Keratinocyte (primary cell): ENCODE measurements around the gene ENG. TPM values are rescaled to one million over a fixed set of nuclear protein-coding genes. Genes with fewer than 3 reads are reported as not detected.

Source experiments
- DNase-seq: peaks from one replicate; pipeline ENCODE4 v3.0.0-alpha.2; 2011; ENCODE audit warnings: low read depth, missing footprints, low spot score
- FAIRE-seq: peaks from 2 replicates; lab custom pipeline; 2011; peaks lifted over from hg19 to GRCh38; lab: Jason Lieb, UNC
- H2AFZ ChIP-seq: 2 replicates; pipeline ENCODE4 v1.6.0; 2012; ENCODE audit warnings: low read length, control low read depth, inconsistent platforms; ENCODE audit not compliant: control insufficient read depth
- H3K27ac ChIP-seq: 2 replicates; pipeline ENCODE4 v1.5.1; 2011; ENCODE audit warnings: low read length; ENCODE audit not compliant: control insufficient read depth, insufficient read depth
- H3K27me3 ChIP-seq: 3 replicates; pipeline ENCODE4 v1.6.0; 2011; ENCODE audit warnings: low read length; ENCODE audit not compliant: control insufficient read depth, insufficient read depth; ENCODE audit errors: extremely low read depth
- H3K36me3 ChIP-seq, 2 experiments: 2 replicates in 1 of 2; 3 replicates in 1 of 2; pipeline ENCODE4 v1.5.1; 2011; ENCODE audit warnings: low read length in 2 of 2, mild to moderate bottlenecking in 1 of 2; ENCODE audit not compliant: control insufficient read depth in 2 of 2, insufficient read depth in 2 of 2; ENCODE audit errors: extremely low read depth in 1 of 2
- H3K4me1 ChIP-seq: 3 replicates; pipeline ENCODE4 v1.5.1; 2011; ENCODE audit warnings: low read length; ENCODE audit not compliant: control insufficient read depth, insufficient read depth; ENCODE audit errors: extremely low read depth
- H3K4me2 ChIP-seq: 3 replicates; pipeline ENCODE4 v1.6.0; 2011; ENCODE audit warnings: low read depth, low read length; ENCODE audit not compliant: control insufficient read depth, insufficient read depth; ENCODE audit errors: extremely low read depth
- H3K4me3 ChIP-seq, 3 experiments: fragments of 200-600 bp in 1 of 3; sonication (generic) in 1 of 3; 2 replicates in 2 of 3; 3 replicates in 1 of 3; pipeline ENCODE4 v1.5.1; 2011 to 2016; ENCODE audit warnings: low read length in 3 of 3, mild to moderate bottlenecking in 3 of 3, control low read depth in 2 of 3, inconsistent platforms in 1 of 3, low read depth in 1 of 3, mixed read lengths in 1 of 3, mixed run types in 1 of 3, moderate library complexity in 1 of 3; ENCODE audit not compliant: control insufficient read depth in 2 of 3, insufficient read depth in 2 of 3; ENCODE audit errors: extremely low read depth in 1 of 3
- H3K79me2 ChIP-seq: 2 replicates; pipeline ENCODE4 v1.6.0; 2012; ENCODE audit warnings: low read length; ENCODE audit not compliant: control insufficient read depth, insufficient read depth
- H3K9ac ChIP-seq: 3 replicates; pipeline ENCODE4 v1.6.0; 2011; ENCODE audit warnings: low read length; ENCODE audit not compliant: control insufficient read depth, insufficient read depth; ENCODE audit errors: extremely low read depth
- H3K9me1 ChIP-seq: 3 replicates; pipeline ENCODE4 v1.6.0; 2011; ENCODE audit warnings: low read length; ENCODE audit not compliant: control insufficient read depth, insufficient read depth; ENCODE audit errors: extremely low read depth
- H3K9me3 ChIP-seq: 2 replicates; pipeline ENCODE4 v1.5.1; 2012; ENCODE audit warnings: low read depth, low read length; ENCODE audit not compliant: control insufficient read depth
- H4K20me1 ChIP-seq: 3 replicates; pipeline ENCODE4 v1.6.0; 2011; ENCODE audit warnings: low read length; ENCODE audit not compliant: control insufficient read depth, insufficient read depth; ENCODE audit errors: extremely low read depth
- EZH2 ChIP-seq: IDR thresholded peaks from one replicate; pipeline ENCODE4 v1.6.1; 2012; ENCODE audit warnings: inconsistent platforms, mild to moderate bottlenecking, low read length, moderate library complexity
- dilution Hi-C: fragments of 300-500 bp; cut with MboI; formaldehyde crosslinking; loops from one replicate; pipeline ENCODE4 v1.7.0; 2020; ENCODE audit warnings: low sequenced_read_pairs; ENCODE audit not compliant: extremely low pct_ligation_motif_present
- polyA plus RNA-seq, 5 experiments: library from polyadenylated mRNA; depleted of rRNA in 3 of 5; stranded (reverse) in 3 of 5; stranded (forward) in 1 of 5; unstranded in 1 of 5; fragments of >200 nt; gene quantifications; 1 replicate in 1 of 5; 2 replicates in 3 of 5; 3 replicates in 1 of 5; pipeline versions ENCODE4 v1.2.1 to v1.2.3, GENCODE V29; 2011 to 2012; ENCODE audit warnings: missing spikeins in 2 of 5, low read depth in 1 of 5, low replicate concordance in 1 of 5
- TF ChIP-seq, protein P1 (sequence below), 3 experiments: IDR thresholded peaks in 1 of 3; conservative IDR thresholded peaks in 1 of 3; optimal IDR thresholded peaks in 1 of 3; 2 replicates in 2 of 3; 3 replicates in 1 of 3; pipeline versions ENCODE3 to v1.5.1; 2011; ENCODE audit warnings: low read length in 3 of 3, mild to moderate bottlenecking in 3 of 3, moderate library complexity in 2 of 3, control low read depth in 1 of 3, inconsistent platforms in 1 of 3; ENCODE audit not compliant: insufficient read depth in 2 of 3; ENCODE audit errors: extremely low read depth in 1 of 3

ENG gene
- polyA plus RNA-seq, 1 donor (not counting 4 experiments of a cell fraction or from before 2014, with no cell fraction given) = 0.22 TPM

DNA sequence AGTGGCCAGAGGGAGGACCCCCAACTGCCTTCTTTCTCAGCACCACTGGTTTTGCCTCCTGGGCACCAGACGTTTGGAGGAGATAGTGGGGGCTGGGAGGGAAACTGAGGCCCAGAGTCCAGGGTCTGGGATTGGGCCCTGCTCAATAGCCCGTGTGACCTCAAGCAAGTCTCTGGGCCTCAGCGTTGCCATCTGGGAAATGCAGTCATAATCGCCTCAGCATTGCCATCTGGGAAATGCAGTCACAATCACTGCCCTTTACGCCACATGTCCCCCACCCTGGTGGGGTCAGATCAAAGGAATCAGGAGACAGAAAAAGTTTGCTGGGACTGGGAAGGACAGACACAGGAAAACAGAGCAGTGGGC lies 77.6 kb downstream of the ENG start:
- no peak overlapping the region for H3K4me3 ChIP-seq
- DNase-seq (no peak), FAIRE-seq (no peak)
- H3K36me3 ChIP-seq = no peaks in the 10 kb centered on the region
- dilution Hi-C loops = no loop called here
- H4K20me1 ChIP-seq = no peaks in the 10 kb centered on the region
- H3K9me3 ChIP-seq = no peaks in the 10 kb centered on the region
- no peak overlapping the region for H3K27ac ChIP-seq
- H3K4me2 ChIP-seq = no peak overlapping the region
- no peak overlapping the region for H3K9ac ChIP-seq
- TF ChIP-seq, protein P1, sequence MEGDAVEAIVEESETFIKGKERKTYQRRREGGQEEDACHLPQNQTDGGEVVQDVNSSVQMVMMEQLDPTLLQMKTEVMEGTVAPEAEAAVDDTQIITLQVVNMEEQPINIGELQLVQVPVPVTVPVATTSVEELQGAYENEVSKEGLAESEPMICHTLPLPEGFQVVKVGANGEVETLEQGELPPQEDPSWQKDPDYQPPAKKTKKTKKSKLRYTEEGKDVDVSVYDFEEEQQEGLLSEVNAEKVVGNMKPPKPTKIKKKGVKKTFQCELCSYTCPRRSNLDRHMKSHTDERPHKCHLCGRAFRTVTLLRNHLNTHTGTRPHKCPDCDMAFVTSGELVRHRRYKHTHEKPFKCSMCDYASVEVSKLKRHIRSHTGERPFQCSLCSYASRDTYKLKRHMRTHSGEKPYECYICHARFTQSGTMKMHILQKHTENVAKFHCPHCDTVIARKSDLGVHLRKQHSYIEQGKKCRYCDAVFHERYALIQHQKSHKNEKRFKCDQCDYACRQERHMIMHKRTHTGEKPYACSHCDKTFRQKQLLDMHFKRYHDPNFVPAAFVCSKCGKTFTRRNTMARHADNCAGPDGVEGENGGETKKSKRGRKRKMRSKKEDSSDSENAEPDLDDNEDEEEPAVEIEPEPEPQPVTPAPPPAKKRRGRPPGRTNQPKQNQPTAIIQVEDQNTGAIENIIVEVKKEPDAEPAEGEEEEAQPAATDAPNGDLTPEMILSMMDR (optimal IDR thresholded peaks at IDR 0.05 in 1 of 3, IDR thresholded peaks at IDR 0.05 in 1 of 3, conservative IDR thresholded peaks at IDR 0.05 in 1 of 3; ENCODE audit: extremely low read depth in 1 of 3, insufficient read depth in 2 of 3, low read length in 3 of 3) = no peak
- no peak for TF ChIP-seq EZH2
- H3K27me3 ChIP-seq = no peaks in the 10 kb centered on the region
- H3K4me1 ChIP-seq = no peaks in the 10 kb centered on the region
- no peak overlapping the region for H2AFZ ChIP-seq
- no peaks in the 10 kb centered on the region for H3K9me1 ChIP-seq
- no peaks in the 10 kb centered on the region for H3K79me2 ChIP-seq

DNA sequence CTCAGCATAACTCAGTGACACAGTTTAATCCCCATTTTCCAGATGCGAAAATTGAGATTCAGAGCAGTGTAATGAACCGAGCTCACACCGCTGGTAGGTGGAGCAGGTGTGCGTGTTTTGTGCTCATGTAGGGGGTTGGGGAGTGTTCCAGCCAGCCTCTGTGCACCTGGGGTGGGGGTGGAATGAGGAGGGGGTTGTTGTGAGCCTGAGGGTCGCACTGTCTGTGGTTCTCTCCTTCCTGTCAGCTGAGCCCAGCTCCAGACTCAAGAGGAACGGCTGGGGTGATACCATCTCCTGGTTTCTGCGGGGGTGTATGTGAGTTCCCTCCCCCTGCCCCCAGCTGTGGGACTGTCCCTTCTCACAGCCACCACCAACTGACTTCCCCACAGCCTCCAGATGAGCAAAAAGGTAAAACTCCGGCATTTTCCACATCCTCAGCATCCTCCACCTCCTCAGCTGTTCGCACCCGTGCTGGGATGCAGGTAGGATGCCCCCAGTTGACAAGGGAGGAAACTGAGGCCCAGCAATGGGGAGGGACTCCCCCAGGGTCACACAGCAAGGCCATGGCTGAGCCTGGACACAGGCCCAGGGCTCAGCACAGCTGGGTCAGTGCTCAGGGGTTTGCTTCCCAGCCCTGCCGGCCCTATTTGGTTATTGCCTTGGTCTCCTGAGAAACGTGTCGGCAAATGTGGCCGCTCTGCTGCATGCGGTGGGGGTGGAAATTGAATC lies 78.1 kb downstream of the ENG start:
- no peak overlapping the region for H3K4me2 ChIP-seq
- H3K4me3 ChIP-seq = no peak overlapping the region
- H3K27ac ChIP-seq = no peak overlapping the region
- H3K9ac ChIP-seq = no peak overlapping the region
- H3K4me1 ChIP-seq = peaks cover 3% of the 10 kb centered on the region
- H3K27me3 ChIP-seq = no peaks in the 10 kb centered on the region
- no peaks in the 10 kb centered on the region for H3K9me3 ChIP-seq
- no peak for TF ChIP-seq EZH2
- TF ChIP-seq, protein P1 (optimal IDR thresholded peaks at IDR 0.05 in 1 of 3, IDR thresholded peaks at IDR 0.05 in 1 of 3, conservative IDR thresholded peaks at IDR 0.05 in 1 of 3; ENCODE audit: extremely low read depth in 1 of 3, insufficient read depth in 2 of 3, low read length in 3 of 3) = no peak
- H2AFZ ChIP-seq = no peak overlapping the region
- no peaks in the 10 kb centered on the region for H4K20me1 ChIP-seq
- dilution Hi-C loops = no loop called here
- FAIRE-seq (no peak), DNase-seq (no peak)
- no peaks in the 10 kb centered on the region for H3K36me3 ChIP-seq
- H3K79me2 ChIP-seq = no peaks in the 10 kb centered on the region
- no peaks in the 10 kb centered on the region for H3K9me1 ChIP-seq
